ENCODE results near the gene SLC6A18. TPM values are rescaled to one million over a fixed set of nuclear protein-coding genes. Genes with fewer than 3 reads are reported as not detected.
"Not testable (repeated sequence)": the region's sequence is repeated elsewhere in the genome, so short reads cannot be mapped to it uniquely, and the experiment has no call there.

Gene SLC6A18
- total RNA-seq, 1 donor from 2014 or later: not detected

DNA sequence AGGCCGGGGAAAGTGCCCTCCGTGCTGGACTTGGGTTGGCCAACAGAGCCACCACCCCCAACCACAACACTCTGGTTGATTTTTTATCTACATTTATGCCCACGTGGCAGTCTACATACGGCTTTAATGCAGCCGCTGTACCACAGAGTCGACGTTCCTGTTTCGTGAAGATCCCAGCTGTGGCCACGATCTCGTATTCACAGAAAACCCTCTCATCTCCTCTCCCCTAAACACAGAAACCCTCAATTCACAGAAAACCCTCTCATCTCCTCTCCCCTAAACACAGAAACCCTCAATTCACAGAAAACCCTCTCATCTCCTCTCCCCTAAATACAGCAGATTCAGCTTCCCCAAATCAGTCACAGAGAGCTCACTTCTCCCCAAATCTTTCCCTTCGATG lies 3.8 kb downstream of the SLC6A18 start:
- intact Hi-C loops (cut with micrococcal nuclease): not testable (repeated sequence)

DNA sequence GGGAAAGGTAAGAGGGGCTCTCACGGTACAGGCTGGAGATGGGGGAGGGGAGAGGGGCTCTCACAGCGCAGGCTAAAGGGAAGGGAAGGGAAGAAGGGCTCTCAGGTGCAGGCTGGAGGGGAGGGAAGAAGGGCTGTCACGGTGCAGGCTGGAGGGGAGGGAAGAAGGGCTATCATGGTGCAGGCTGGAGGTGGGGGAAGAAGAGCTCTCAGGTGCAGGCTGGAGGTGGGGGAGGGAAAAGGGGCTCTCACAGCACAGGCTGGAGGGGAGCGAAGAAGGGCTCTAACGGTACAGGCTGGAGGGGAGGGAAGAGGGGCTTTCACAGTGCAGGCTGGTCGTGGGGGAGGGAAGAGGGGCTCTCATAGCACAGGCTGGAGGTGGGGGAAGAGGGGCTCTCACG lies 4.6 kb downstream of the SLC6A18 start:
- intact Hi-C loops (cut with micrococcal nuclease): no loop called here

DNA sequence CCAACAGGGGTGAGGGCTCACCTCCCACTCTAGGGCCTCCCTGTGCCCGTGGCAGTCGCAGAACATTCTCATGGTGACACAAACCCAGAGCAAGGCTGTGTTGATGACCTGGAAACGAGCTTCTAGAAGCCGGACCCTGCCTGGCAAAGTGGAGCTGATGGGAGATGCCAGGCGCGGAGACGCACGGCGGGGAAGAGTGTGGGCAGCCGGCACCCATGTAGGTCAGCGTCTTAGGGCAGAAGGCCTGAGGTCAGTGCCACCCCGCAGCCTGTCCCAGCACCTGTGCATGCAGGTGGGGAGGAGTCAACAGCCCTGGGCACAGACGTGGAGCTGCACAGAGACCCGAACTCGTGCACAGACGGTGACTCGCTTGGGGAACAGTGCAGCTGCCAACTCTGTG lies 5.4 kb downstream of the SLC6A18 start:
- intact Hi-C loops (cut with micrococcal nuclease): no loop called here

DNA sequence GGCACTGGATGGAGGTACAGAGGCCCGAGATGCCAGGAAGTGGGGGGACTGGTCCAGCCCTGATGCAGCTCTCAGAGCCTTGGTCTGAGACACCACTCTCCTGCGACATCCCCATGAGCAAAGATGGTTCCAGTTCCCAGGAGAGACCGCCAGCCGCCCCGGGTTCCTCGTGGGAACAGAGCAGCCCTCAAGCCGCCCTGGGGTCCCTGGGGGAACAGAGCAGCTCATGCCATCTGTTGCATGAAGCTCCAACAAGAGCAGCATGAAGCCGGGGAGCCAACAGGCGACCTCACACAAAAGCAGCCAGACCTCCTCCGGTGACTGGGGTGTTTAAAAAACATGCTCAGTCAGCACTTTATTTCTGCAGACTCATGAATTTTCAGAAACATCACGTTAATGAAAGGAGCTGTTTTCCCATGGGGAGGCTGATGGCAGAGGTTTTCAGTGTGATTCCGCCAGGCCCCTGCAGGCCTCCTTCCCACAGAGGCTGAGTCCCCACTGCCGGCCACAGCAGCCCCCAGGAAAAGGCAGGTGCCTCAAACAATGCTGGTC lies 6.2 kb downstream of the SLC6A18 start:
- intact Hi-C loops (cut with micrococcal nuclease): no loop called here

DNA sequence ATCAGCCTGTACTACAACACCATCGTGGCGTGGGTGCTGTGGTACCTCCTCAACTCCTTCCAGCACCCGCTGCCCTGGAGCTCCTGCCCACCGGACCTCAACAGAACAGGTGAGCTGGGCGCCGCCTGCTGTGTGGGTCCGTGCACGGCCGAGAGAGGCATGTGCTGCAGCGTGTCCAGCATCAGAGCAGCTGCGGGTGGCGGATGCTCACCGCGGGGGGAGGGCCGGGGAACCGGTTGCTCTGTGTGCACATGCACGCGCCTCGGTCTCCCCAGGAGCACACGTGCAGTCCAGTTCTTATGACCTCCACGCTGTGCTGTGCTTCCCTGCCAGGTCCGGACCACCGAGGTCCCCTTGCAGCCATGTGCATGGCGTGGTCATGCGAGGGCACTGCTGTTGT lies 7.6 kb downstream of the SLC6A18 start:
- intact Hi-C loops (cut with micrococcal nuclease): no loop called here

DNA sequence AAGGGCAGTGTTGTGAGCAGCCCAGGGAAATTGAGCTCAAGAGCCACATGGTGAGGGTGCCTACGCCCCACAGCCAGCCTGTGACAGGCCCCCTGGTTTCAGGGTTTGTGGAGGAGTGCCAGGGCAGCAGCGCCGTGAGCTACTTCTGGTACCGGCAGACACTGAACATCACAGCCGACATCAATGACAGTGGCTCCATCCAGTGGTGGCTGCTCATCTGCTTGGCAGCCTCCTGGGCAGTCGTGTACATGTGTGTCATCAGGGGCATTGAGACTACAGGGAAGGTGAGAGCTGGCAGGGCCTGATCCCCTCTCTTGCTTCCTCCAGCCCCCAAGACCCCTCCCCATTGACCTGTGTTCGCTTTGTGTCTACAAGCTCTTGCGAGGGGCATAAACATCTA lies 10.2 kb downstream of the SLC6A18 start:
- intact Hi-C loops (cut with micrococcal nuclease): no loop called here

DNA sequence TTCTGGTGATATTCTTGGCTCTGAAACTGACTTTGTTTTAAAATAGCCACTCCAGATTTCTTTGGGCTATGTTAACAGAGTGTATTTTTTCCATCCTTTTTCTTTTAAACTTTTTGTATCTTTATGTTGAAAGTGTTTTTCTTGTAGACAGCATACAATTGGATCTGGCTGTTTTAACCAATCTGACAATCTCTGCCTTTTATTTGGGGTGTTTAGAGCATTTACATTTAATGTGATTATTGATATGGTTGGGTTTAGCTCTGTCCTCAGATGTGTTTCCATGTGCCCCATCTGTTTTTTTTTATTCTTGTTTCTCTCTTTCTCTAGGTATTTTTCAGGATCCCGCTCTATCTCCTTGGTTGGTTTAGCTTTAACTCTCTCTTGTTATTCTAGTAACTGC lies 10.7 kb downstream of the SLC6A18 start:
- intact Hi-C loops (cut with micrococcal nuclease): no loop called here

DNA sequence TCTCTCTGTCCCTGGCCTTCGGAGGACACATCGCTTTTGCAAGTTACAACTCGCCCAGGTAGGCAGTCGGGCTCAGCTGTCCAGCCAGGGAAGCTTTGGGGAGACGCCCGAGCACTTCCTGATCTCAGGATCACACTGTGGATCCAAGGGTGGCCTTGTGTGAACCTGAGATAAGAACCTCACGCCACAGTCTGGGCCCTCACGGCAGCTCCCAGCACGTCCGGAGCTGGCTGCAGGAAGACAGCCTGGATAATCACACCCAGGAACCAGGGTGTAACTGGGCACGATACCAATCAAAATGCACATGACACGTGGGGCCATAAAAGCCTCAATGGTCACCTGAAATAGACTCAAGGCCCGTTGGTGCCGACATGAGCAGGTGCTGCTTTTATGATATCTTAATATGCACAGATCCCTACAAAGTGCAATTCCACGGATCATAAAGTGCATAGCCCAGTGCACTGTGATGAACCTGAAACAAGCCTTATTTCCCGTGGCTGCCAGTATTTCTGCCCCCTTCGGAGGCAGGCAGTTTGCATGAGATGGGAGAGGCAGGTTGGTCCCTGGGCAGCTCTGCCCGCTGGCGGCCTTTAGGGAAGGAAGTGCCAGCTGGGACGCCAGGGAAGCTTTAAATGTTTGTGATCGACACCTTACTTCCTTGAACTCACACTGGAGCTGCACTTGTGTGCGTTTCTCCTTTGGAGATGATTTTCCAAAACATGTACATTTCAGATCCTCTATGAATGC lies 14.5 kb downstream of the SLC6A18 start:
- intact Hi-C loops (cut with micrococcal nuclease): no loop called here

DNA sequence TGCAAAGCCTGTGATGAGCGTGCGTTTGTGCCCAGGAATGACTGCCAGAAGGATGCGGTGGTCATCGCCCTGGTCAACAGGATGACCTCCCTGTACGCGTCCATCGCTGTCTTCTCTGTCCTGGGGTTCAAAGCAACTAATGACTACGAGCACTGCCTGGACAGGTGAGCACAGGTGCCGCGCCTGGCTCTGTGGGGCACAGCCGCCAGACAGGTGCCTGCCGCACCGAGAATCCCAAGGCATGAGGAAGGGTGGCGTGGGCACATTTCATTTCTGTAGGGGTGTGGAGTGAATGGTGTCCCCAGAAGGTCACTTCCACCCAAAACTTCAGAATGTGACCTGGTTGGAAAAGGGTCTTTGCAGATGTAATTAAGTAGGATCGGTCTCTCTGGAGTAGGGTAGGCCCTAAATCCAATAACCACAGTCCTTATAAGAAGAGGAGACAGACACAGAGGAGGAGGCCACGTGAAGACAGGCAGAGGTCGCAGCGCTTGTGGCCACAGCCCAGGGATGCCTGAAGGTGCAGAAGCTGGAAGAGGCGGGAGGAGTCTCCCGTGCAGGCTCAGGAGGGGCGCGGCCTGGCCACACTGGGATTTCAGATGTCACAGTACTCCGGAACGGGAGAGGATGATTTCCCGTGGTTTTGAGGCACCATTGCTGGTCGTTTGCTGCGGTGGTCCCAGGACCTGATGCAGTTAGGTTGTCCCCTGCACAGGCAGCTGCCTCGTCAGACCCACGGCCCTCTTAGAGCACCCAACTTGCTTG lies 15.5 kb downstream of the SLC6A18 start:
- intact Hi-C loops (cut with micrococcal nuclease): no loop called here

DNA sequence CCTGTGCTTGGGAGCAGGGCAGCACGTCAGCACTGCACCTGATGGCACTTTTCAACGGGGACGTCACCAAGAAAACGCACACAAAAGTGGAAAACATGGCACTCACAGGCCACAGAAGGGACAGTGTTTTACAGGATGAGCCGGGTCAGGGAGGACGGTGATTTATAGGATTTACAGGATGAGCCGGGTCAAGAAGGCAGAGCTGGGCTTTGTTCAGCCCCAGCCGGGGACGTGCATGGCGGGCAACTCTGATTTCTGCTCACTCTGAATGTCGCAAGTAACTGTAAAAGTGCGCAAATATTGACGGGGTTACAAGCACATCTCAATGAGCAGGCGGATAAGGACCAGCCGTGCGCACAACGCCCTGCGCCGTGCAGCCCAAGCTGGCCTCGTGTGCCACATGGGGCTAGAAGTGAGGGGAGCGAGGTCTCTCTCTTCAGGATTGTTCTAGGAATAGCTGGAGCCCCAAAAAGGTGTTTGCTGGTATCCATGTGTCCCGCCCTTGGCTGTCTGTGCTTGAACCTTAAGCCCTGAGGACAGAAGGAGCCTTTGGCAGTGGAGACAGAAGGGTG lies 16.4 kb downstream of the SLC6A18 start:
- intact Hi-C loops (cut with micrococcal nuclease): no loop called here

DNA sequence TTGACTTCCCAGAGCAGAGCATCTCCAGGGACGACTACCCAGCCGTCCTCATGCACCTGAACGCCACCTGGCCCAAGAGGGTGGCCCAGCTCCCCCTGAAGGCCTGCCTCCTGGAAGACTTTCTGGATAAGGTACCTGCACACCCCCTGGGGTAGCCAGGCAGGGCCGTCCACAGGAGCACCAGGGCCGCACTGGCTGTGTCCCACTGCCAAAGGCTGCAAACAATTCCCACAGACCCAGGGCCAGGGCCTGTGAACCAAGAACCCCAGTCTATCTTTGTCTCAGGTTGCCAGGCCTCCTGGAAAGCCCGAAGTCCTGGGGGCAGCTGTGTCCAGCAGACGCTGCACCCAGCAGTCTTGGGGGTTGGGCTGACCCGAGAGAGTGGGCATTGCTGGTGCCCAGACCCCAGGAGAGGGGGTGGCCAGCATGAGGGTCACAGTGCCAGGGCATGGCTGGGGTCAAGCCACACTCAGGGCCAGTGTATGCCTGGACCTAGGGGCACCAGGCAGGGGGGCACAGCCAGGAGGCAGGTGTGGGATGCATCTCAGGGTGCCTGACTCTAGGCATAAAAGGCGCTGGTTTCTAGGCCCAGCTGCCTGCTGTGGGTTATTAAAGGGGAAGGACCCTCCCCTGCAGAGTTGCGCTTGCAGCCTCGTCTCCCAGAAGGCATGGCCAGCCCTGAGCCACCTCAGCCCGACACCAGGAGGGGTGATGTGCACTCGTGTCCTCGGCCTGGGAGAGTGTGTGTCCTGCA lies 17.7 kb downstream of the SLC6A18 start:
- intact Hi-C loops (cut with micrococcal nuclease): no loop called here

DNA sequence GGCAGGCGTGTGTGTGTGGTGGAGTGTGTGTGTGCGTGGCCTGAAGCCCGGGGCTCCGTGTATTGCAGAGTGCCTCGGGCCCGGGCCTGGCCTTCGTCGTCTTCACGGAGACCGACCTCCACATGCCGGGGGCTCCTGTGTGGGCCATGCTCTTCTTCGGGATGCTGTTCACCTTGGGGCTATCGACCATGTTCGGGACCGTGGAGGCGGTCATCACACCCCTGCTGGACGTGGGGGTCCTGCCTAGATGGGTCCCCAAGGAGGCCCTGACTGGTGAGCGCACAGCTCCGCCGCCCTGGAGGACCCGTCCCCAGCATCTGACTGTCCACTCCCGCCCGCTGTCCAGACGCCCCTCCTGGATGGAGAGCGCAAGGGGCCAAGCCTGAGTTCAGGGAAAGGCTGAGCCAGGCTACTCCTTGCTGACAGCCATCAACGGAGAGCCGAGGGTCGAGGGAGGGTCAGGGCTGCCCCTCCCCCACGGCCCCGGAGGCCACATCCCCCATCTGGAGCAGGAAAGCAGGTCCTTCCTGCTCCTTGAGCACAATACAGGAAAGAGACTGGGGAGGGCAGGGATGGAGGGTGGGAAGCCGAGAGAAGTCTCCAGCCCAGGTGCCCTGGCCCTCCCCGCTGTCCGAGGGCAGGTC lies 18.4 kb downstream of the SLC6A18 start:
- intact Hi-C loops (cut with micrococcal nuclease): no loop called here

DNA sequence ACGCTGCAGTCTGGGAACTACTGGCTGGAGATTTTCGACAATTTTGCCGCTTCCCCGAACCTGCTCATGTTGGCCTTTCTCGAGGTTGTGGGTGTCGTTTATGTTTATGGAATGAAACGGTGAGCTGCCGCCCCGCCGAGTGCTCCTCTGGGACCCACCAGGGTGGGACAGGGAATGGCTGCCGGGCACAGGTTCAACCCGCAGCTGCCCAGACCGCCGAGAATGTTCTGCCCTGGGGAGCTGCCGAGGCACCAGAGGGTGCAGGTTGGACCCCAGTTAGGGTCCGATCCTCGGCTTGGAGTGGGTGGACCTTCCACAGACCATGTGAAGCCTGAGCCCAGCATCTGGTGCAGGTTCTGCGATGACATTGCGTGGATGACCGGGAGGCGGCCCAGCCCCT lies 19.1 kb downstream of the SLC6A18 start:
- intact Hi-C loops (cut with micrococcal nuclease): no loop called here

DNA sequence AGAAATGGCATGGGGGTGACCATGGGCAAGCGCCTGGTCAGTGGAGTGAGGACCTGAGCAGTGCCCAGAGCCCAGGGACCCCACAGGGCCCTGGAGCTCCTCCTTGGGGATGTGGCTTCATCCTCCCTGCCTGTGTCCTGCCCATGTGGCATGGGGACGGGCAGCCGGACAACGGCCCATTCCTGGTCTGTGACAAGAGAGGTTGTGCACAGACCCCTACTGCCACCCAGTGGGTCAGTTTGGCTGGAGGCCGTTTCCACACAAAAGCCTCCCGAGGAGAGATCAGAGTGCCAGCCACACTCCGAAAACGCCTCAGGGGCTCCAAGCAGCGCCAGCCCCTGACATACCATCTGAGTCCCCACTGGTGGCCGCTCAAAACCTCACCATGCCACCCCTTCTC lies 19.8 kb downstream of the SLC6A18 start:
- intact Hi-C loops (cut with micrococcal nuclease): no loop called here

DNA sequence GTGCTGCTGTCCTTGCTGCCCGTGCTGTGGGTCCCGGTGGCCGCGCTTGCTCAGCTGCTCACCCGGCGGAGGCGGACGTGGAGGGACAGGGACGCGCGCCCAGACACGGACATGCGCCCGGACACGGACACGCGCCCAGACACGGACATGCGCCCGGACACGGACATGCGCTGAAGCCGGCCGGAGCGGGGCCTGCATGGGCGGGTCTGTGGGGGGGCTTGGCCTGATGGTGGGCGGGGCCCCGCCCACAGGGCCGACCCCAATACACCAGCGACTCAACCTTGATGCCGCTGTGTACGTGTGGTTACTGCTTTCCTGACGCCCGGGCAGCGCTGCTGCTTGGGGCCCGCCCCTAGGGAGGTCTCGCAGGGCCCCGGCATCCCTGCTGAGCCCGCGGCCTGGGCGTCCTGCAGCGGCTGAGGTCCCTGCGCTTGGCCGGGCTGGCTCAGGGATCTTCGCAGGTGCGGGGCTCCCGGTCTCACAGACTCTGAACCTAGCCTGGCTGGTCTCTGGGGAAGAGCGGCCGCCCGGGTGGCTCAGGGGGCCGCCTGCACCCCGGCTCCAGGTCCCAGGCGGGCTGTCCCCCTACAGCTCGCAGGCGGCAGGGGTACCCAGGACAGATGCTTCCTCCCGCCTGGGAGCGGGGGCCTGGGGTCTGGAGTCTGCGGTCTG lies 20.9 kb downstream of the SLC6A18 start:
- intact Hi-C loops (cut with micrococcal nuclease): no loop called here

DNA sequence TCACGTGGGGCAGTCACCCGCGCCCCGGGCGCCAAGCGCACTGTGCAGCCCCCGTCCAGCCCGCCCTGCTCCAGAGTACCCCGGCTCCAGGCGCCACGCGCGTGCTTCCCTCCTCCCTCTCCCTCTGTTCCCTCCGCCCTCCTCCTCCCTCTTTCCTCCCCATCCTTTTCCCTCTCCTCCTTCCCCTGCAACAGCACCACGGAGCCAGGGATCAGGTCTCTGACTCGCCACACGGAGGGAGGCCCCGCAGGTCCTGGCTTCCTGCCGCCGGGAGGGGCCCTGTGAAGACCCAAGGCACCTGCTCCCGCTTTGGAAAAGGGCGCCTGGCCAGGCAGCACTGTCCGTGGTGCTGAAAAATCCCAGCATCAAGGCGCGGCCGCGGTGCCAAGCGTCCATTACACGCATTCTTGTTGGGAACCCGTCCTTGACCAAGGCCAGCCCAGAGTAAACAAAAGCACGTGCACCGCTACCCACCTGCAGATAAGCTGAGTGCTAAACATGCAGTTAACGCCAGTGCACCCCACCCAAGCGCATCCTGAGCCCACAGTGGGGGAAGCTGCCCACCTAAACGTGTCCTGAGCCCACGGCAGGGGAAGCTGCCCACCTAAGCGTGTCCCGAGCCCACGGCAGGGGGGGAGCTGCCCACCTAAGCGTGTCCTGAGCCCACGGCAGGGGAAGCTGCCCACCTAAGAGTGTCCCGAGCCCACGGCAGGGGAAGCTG lies 21.7 kb downstream of the SLC6A18 start:
- intact Hi-C loops (cut with micrococcal nuclease): no loop called here

DNA sequence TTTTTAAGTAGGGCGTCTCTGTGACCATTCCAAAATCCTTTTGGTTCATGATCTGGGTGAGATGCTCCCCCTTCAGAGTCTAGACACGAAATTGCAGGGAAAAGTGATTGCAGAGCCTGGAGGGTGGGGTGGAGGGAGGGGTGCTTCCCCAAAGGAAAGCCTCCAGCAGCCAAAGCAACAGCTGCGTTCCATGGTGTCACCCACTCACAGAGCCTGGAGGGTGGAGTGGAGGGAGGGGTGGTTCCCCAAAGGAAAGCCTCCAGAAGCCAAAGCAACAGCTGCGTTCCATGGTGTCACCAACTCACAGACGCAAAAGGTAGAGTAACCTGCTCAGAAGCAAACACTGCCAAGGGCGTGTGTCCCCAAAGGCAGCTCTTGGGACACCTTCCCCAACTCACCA lies 22.6 kb downstream of the SLC6A18 start:
- intact Hi-C loops (cut with micrococcal nuclease): no loop called here

DNA sequence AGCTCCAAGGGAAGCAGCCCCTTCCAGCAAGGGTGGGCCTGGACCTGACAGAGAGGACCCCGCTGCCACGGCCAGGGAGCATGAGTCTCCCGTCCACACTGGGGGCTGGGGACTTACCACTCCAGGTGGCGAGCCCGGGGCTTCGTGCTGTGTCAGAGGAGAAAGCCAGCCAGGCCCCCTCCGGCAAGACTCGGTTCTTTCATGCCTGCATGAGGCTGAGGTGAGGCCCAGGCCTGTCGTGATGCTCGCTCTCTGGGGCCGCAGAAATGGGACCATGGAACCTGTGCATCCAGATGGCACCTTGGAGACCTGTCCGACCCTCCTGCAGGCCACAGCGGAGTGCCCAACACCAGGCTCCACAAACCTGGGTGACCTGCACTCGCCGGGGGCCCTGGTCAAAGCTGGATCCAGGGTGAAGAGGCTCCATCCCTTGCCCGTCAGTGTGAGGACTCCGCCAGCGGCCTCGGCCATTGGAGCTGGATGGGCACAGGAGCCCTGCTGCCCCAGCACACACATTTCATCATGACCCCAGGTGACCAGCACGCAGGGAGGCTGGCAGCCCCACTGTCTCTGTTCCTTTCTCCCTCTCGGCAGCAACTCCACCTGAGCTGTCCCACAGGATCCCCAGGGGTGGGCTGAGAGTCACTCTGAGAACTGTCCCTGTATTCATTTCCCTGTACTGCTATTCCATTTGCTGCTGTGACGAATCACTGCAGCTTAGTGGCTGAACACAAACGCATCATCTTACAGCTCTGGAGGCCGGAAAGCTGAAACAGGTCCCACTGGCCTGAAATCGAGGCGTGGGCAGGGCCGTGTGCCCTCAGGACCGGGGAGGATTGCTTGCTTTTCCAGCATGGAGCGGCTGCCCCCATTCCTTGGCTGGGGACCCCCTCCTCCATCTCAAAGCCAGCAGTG lies 24.4 kb downstream of the SLC6A18 start:
- intact Hi-C loops (cut with micrococcal nuclease): no loop called here
